C4-2B (cell line): ENCODE results near the gene SEMA6A.

Source experiments
- CTCF ChIP-seq: fragments of 450-650 bp; conservative IDR thresholded peaks from 2 replicates; pipeline ENCODE4 v1.5.1; 2017; ENCODE audit warnings: mild to moderate bottlenecking
- ZFX ChIP-seq: fragments of 450-650 bp; IDR thresholded peaks from 2 replicates; pipeline ENCODE4 v1.6.1; 2017

GRCh38 chr5:116564756-116565490 is 9.7 kb downstream of the SEMA6A start:
- TF ChIP-seq ZFX (no peak), CTCF (no peak)
